C4-2B (cell line): ENCODE data around the gene GJC2.

ENCODE experiments used
- H3K27ac ChIP-seq: fragments of 450-650 bp; 2 replicates; pipeline ENCODE4 v1.5.1; 2017
- CTCF ChIP-seq: fragments of 450-650 bp; conservative IDR thresholded peaks from 2 replicates; pipeline ENCODE4 v1.5.1; 2017; ENCODE audit warnings: mild to moderate bottlenecking
- ZFX ChIP-seq: fragments of 450-650 bp; IDR thresholded peaks from 2 replicates; pipeline ENCODE4 v1.6.1; 2017

Gene GJC2

GRCh38 chr1:228149406-228150119 lies at the start of gene GJC2:
TSS of gene GJC2 (plus strand) at chr1:228149930. CDS start at chr1:228157759, 7,829 bp downstream.
- H3K27ac ChIP-seq = no peak within 1 kb of the TSS
- no peak for TF ChIP-seq ZFX

GRCh38 chr1:228100822-228101613 lies 48.7 kb upstream of the GJC2 start:
- peak overlapping the region; percentile 91 for H3K27ac ChIP-seq
- TF ChIP-seq ZFX = no peak
- no peak for TF ChIP-seq CTCF

- TF ChIP-seq CTCF (no peak), ZFX (no peak)
- peak overlapping the region; percentile 91 for H3K27ac ChIP-seq
Measured at GRCh38 chr1:228101614-228101993, 48.1 kb upstream of the GJC2 start.

GRCh38 chr1:228101994-228102790 lies 47.5 kb upstream of the GJC2 start:
- peak overlapping the region; percentile 91 for H3K27ac ChIP-seq
- no peak for TF ChIP-seq ZFX
- no peak for TF ChIP-seq CTCF

GRCh38 chr1:228102791-228103620 lies 46.7 kb upstream of the GJC2 start, which contains the start of gene C1orf35:
TSS of gene C1orf35 (minus strand) at chr1:228103325. CDS start at chr1:228103227, 98 bp downstream.
- TF ChIP-seq CTCF = no peak
- peak; percentile 94; the same call in 1 of the 2 replicates for TF ChIP-seq ZFX
- peak within 1 kb of the TSS; percentile 91 for H3K27ac ChIP-seq

GRCh38 chr1:228104526-228105269 lies 45.0 kb upstream of the GJC2 start:
- no peak overlapping the region for H3K27ac ChIP-seq
- TF ChIP-seq CTCF = no peak
- TF ChIP-seq ZFX = no peak
